Hepatocyte (in vitro differentiated cells): ENCODE data around the gene RNF111.

Source experiments
- CTCF ChIP-seq: fragments of 200-600 bp; sonication (generic); IDR thresholded peaks from 2 replicates; pipeline ENCODE4 v1.5.1; 2016; ENCODE audit warnings: antibody characterized with exemption, mild to moderate bottlenecking; ENCODE audit not compliant: poor library complexity
- EZH2 ChIP-seq: fragments of 200-600 bp; sonication (generic); IDR thresholded peaks from 2 replicates; pipeline ENCODE4 v1.6.1; 2016; ENCODE audit warnings: antibody characterized with exemption, mild to moderate bottlenecking, borderline replicate concordance
- EZH2phosphoT487 ChIP-seq: fragments of 200-600 bp; sonication (generic); IDR thresholded peaks from one replicate; pipeline ENCODE4 v1.6.1; 2018; ENCODE audit warnings: antibody characterized with exemption, mild to moderate bottlenecking, low read depth, moderate library complexity; ENCODE audit not compliant: unreplicated experiment, severe bottlenecking

- TF ChIP-seq CTCF (no peak), EZH2 (no peak), EZH2phosphoT487 (no peak)
These were observed 5.5 kb upstream of the RNF111 start for GRCh38 chr15:58981808-58982475.
